Stimulated activated CD4-positive, alpha-beta T cell treated with anti-CD3 and anti-CD28 coated beads, Interleukin-1b, Interleukin-23, amount 100 ng/mL, for 4 hours (primary cell): ENCODE measurements around the gene KXD1.
A peak's percentile ranks its signal among the peaks of the same experiment; 100 is the strongest.
"Not testable (repeated sequence)": the region's sequence is repeated elsewhere in the genome, so short reads cannot be mapped to it uniquely, and the experiment has no call there.

Source experiments
- DNase-seq, 2 donors: peaks; one replicate each; pipeline ENCODE4 v3.0.0-alpha.2; 2020; ENCODE audit warnings: low read depth in 2 of 2

The KXD1 gene

GRCh38 chr19:18580311-18580710 is 22.6 kb downstream of the KXD1 start:
- no peak for DNase-seq

- no peak for DNase-seq
Measured at GRCh38 chr19:18586306-18586705, 28.6 kb downstream of the KXD1 start.

GRCh38 chr19:18587561-18587960 is 29.9 kb downstream of the KXD1 start:
- no peak for DNase-seq

GRCh38 chr19:18587962-18588610 is 30.4 kb downstream of the KXD1 start:
- no peak for DNase-seq

DNA sequence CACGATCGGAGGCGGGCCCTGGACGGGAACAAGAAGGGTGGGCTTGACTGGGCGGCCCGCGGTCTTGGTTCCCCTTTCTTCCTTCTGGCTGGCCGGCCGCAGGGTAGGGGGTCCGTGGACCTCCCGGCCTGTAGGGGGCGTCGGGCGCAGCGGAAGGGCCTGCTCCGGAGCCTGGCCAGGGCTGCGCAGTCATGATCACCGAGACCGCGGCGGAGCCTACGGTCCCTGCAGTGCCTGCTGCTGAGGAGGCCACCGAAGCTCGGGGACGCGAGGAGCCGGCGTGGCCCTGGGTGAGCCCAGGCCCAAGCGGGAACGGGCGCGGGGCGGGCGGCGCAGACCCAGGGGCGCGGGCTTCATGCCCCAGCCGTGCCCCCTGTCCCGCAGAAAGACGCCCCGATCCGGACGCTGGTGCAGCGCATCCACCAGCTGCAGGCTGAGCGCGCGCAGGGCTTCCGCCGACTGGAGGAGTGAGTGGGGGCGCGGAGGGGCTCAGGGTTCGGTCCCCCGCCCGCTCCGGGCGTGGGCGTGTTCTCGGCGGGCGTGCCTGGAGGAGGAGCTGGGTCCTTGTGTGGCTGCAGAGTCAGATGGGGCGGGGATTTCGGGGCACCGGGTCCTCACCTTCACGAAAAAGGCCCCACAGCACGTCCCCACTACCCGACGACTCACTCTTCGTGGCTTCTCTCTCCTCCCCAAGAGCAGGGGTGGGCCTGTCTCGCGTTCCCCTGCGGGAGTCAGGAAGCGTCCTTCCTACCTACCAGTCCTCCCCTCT is 31.1 kb downstream of the KXD1 start, which contains the start of gene REX1BD:
TSS of gene REX1BD (plus strand) at position 188 of the 769 bp plus-strand sequence. CDS start at position 192, 4 bp downstream.
- peak; percentile 87 to 88 for DNase-seq

GRCh38 chr19:18589380-18590272 is 32.0 kb downstream of the KXD1 start:
- DNase-seq: peak; percentile 42 to 49

GRCh38 chr19:18590273-18591272 is 32.9 kb downstream of the KXD1 start:
- no peak for DNase-seq

DNA sequence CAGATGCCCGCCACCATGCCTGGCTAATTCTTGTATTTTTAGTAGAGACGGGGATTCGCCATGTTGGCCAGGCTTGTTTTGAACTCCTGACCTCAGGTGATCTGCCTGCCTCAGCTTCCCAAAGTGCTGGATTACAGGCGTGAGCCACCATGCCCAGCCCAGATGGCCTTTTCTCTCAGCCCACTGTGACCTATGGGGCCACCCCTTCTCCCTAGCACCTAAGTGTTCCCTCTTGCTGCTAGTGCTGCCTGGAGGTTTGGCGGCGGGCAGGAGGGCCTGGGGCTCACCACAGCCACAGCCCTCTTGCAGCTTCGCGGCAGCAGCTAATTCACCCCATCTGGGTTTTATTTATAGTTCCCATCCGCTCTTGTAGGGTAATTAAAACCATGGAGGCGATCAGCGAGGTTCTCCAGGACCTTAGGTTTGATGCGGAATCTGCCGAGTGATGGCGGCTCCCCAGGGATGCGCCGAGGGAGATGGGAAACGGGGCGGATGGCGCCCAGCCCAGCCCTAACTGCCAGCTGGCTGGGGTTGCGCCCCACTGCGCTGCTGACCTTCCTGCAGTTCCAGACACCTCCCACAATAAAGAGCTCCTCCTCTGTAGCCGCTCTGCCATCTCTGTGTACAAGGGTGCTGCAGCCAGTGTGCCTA is 34.2 kb downstream of the KXD1 start:
- no peak for DNase-seq

- not testable (repeated sequence) for DNase-seq
Measured at GRCh38 chr19:18592732-18593131, 35.1 kb downstream of the KXD1 start.

DNA sequence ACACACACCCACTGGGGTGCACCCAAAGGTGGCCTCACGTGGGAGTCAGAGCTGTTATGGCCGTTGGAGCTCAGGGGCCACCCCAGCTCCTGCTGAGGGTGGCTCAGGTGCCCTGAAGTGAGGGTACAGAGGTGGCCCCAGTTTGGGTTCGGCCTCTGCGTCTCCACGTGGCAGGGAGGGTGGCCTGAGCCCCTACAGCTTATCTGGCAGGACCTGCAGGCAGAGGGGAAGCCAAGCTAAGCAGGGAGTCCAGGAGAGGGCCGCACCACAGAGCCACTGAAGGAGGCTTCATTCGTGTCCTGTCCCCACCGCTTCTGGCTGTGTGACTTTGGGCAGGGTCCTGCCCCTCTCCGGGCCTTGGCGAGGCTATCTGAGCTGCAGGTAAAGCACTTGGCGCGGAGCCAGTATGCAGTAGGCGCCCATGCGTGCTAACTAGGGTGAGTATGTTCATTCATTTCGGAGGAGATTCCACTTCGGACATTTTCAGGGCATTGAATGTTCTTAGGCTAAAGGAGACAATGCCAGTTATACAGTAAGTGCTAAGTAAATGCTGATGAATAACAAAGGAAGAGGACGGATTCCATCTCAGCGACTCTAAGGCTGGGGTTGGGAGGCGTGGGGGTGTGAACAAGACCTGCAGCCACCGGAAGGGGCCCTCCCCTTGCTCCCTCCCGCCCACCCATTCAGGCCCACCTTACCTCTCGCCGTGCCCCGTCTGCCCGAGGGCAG is 35.9 kb downstream of the KXD1 start:
- DNase-seq: no peak

- DNase-seq: peak; percentile 71 to 73
Measured at GRCh38 chr19:18594096-18594823, 36.6 kb downstream of the KXD1 start.

DNA sequence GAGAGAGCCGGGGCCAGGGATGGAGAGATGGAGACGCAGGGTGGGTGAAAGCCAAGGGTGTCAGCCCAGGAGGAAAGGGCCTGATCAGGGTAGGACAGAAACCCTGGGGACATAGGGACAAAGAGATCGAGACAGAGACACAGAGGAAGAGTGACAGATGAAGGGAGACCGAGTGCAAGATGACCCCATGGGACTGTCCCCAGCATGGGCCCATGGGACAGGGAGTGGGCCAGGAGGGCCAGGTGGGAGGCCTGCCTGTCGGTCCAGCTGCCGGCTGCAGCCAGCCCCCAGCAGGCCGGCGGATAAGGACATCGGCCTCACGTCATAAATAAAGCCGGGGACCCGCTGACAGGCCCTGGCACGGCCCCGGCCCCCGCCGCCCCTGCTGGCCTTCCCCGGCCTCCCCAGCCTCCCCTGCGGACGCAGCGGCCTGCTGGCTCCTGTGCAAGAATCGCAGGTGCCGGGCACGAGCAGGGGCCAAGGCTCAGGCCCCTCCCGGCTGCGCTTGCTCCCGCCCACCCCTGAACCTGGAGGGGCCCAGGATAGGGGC is 37.2 kb downstream of the KXD1 start:
- no peak for DNase-seq

DNA sequence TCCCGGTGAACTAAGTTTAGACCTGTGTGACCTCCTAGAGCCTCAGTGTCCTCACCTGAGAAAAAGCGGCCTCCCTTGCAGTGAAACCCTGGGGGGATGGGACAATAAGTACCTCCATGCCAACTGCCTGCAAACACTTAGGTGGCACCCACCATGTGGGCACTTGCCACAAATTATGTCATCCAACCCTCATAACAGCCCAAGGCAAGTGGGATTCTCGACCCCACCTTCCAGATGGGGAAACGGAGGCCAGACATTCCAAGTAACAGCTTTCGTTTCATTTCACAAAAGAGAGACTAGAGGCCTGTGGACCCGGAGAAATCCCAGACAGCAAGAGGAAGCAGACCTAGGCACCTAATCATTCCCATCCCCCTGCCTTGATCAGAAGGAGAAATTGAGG is 37.8 kb downstream of the KXD1 start:
- DNase-seq: no peak

GRCh38 chr19:18596752-18597157 is 39.1 kb downstream of the KXD1 start:
- no peak for DNase-seq

DNA sequence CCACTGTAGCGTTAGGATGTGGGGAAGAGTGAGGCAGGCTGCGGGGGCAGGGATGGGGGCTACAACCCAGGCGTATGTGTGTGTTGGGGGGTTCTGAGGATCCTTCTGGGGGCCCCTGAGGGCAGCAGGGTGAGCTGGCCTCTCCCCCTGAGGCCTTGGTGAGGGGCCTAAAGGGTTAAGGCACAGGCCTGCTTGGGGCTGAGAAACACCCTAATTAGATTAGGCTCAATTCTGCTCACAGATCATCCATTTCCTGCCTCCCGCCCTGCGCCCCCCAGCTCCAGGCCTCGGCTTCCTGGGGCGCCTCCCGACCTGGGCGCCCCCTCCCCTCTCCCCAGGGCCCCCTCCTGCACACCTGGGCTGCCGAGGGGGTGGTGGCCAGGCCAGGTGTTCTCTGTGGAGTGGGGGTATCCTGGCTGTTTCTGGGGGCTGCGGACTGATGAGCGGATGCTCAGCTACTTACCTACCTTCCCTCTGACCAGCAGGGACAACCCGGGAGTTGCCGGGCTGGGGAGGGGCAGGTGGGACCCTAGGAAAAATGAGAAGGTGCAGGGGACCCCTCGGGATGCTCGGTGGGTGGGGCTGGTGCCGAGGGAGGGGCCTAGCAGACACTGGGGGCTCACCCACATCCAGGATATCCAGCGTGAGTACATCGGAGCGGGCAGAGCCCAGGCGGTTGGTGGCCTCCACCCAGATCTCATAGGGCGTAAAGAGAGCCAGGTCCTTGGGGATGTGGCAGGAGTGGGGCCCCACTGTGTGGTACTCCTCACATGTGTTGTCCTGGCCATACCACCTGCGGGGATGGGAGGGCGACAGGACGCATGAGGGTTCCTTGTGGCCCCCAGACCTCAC is 40.4 kb downstream of the KXD1 start:
- no peak for DNase-seq

- no peak for DNase-seq
Measured at GRCh38 chr19:18599485-18599884, 41.8 kb downstream of the KXD1 start.

GRCh38 chr19:18600692-18601397 is 43.2 kb downstream of the KXD1 start:
- DNase-seq: not testable (repeated sequence)
